ENCODE results near the gene MAP4K1. TPM values are rescaled to one million over a fixed set of nuclear protein-coding genes. Genes with fewer than 3 reads are reported as not detected.

Gene MAP4K1
- total and polyA plus RNA-seq, 2 of the 13 experiments (the other 11 are each of a cell fraction or from before 2014, with no cell fraction given) = 0.24 to 0.89 TPM

- peak; percentile 29; the same call in 1 of the 2 replicates for TF ChIP-seq ZNF142 (CRISPR knock-in tag; IDR thresholded peaks at IDR 0.05)
- peak; percentile 54; the same call in 1 of the 2 replicates for TF ChIP-seq ZNF574 (CRISPR knock-in tag; IDR thresholded peaks at IDR 0.05)
- TF ChIP-seq RBM22 (optimal IDR thresholded peaks at IDR 0.05; ENCODE audit: low read length) = peak; percentile 48
- 0 out of 2 replicates have a peak, but pooled peaks have one; percentile 27 for TF ChIP-seq ZNF580 (CRISPR knock-in tag; IDR thresholded peaks at IDR 0.05; ENCODE audit: borderline replicate concordance, low read depth)
- 0 out of 2 replicates have a peak, but pooled peaks have one; percentile 33 for TF ChIP-seq ZNF646 (CRISPR knock-in tag; IDR thresholded peaks at IDR 0.05)
- TF ChIP-seq CSRNP1 (CRISPR knock-in tag; IDR thresholded peaks at IDR 0.05) = peak; percentile 62; the same call in 1 of the 2 replicates
- peak; percentile 79 for TF ChIP-seq RBFOX2 (IDR thresholded peaks at IDR 0.05; ENCODE audit: low read depth, low read length)
- TF ChIP-seq ZNF740 (CRISPR knock-in tag; IDR thresholded peaks at IDR 0.05) = peak; percentile 76; the same call in 1 of the 2 replicates
These were observed 31.8 kb upstream of the MAP4K1 start (continued) for GRCh38 chr19:38649305-38650171.

Data from HepG2 (cell line).